ENCODE measurements around the gene HM13.
A peak's percentile ranks its signal among the peaks of the same experiment; 100 is the strongest.
"Not testable (repeated sequence)": the region's sequence is repeated elsewhere in the genome, so short reads cannot be mapped to it uniquely, and the experiment has no call there.

The HM13 gene

GRCh38 chr20:31543966-31544598, 29.8 kb downstream of the HM13 start:
- DNase-seq, result peak; percentile 61

GRCh38 chr20:31544600-31544999, 30.4 kb downstream of the HM13 start:
- no peak for DNase-seq

- DNase-seq, result not testable (repeated sequence)
These were observed 31.4 kb downstream of the HM13 start for GRCh38 chr20:31545621-31546040.

DNA sequence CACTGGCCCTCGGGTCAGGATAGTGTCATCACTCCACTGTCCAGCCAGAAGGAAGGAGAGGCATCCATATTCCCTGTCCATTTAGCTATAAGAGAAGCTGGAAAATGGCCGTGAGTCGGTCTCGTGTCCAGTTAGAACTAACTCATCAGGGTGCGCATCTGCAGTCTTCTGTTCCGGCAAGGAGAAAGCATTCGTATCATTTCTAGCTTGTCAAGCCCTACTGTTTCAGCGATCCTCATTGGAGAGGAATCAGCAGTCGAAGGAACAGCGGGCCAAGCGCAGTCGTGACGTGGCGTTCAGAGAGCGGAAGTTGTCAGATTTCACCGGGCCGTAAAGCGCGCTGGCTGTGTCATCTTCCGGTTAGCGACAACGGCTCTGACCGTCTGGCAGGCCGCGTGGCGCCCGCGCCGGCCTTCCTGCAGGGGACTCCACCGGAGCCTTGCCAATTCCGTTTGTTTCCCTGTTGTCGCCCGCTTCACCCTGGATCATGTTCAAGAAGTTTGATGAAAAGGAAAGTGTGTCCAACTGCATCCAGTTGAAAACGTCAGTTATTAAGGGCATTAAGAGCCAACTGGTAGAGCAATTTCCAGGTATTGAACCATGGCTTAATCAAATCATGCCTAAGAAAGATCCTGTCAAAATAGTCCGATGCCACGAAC, 32.9 kb downstream of the HM13 start:
- peak; percentile 82 for DNase-seq

- DNase-seq, result no peak
These were observed 33.6 kb downstream of the HM13 start for GRCh38 chr20:31547720-31548298.

GRCh38 chr20:31548820-31549512, 34.7 kb downstream of the HM13 start:
- no peak for DNase-seq

DNA sequence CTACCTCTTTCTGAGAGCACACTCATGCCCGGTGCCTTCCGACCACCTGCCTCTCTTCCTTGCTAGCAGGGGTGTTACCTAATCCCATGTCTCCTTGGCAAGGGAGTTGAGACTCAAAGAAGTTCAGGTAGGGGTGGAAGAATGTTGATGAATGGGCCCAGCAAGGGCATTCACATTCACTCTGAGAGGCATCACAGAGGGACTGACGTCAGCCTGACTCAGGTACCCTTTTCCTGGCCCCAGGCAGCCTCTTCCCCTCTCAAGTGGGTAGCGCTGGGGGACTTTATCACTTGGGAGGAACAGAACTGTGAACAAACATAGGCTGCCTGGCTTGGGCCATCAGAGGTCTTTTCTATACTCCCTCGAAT, 35.3 kb downstream of the HM13 start:
- no peak for DNase-seq

- DNase-seq, result no peak
These were observed 35.9 kb downstream of the HM13 start for GRCh38 chr20:31550099-31550498.

DNA sequence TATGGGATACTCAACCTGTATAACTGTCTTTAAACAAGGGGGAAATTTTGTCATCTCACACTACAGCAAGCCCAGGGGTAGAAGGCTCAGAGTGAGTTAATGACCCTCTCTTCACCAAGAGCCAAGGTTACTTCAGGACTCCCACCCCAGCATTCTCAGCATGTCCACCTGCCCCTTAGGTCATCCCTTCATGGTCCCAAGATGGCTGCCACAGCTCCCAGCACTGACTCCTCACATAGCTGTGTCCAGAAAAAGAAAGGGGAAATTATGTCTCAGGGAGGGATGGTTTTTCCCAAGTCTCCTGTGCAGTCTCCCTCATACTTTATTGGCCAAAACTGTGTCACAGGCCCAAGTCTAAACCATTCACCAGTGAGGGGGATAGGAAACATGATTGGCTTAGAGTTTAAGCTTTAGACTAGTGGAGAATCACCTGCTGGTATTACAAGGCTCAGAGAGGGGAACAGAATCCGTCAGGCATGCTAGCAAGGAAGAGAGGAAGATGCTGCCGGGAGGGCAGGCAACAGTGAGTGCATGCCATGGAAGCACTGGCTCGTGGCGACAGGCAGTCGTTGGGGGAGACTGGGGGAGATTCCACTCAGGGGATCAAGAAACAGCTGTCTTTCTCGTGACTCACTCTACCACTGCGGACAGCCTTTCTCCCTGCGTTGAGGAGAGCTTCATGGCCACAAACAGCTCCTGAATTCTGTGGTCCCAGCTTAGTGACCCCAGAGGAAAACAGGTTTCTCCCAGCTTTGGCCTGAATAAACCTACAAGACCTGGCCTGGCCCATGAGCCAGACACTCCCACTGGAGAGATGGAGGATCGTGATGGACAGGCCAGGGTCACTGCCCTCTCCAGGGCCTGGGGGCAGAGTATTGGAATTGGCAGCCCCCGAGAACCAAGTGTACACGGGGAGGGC, 37.2 kb downstream of the HM13 start:
- no peak for DNase-seq

DNA sequence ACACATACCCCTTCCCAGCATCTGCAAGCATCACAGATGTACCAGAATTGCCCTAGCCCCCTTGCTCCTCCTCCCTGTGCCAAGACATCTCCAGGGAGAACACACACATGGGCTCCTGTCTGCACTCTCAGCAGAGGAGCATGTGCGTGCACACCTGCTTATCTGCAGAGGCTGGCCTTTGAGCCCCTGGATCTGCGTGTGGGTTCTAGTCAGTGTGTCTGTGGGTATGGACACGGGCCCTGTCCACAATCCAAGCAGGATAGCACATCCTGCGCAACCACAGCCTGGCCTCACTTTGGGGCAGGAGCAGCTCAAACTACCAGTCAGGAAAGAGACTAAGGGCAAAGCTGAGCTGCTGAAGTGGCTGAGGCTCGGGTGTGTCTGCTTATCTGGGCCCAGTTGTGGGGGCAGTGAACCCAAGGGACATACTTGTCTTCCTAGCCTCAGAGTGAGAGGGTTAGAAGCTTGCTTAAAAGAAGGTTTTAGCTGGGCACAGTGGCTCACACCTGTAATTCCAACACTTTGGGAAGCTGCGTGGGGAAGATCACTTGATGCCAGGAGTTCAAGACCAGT, 41.0 kb downstream of the HM13 start:
- DNase-seq, result no peak

DNA sequence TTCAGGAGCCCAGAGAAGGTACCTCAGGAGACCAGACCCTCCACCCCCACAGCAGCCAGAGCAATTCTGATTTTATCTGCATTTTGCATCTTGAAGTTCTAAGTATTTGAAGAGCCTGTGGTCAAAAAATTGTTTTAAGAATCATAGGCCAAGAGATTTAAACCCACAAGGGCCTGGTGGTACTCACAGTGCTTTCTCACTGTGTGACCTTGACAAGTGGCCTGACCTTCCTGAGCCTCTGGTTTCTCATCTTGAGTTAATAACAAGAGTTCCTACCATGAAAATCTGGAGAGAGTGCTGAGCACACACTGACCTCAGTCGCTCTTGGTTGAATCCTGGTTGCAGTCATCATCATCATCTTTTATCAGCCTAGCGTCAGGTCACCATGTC, 45.5 kb downstream of the HM13 start:
- DNase-seq, result no peak

GRCh38 chr20:31560094-31560745, 46.0 kb downstream of the HM13 start:
- peak; percentile 67 for DNase-seq

DNA sequence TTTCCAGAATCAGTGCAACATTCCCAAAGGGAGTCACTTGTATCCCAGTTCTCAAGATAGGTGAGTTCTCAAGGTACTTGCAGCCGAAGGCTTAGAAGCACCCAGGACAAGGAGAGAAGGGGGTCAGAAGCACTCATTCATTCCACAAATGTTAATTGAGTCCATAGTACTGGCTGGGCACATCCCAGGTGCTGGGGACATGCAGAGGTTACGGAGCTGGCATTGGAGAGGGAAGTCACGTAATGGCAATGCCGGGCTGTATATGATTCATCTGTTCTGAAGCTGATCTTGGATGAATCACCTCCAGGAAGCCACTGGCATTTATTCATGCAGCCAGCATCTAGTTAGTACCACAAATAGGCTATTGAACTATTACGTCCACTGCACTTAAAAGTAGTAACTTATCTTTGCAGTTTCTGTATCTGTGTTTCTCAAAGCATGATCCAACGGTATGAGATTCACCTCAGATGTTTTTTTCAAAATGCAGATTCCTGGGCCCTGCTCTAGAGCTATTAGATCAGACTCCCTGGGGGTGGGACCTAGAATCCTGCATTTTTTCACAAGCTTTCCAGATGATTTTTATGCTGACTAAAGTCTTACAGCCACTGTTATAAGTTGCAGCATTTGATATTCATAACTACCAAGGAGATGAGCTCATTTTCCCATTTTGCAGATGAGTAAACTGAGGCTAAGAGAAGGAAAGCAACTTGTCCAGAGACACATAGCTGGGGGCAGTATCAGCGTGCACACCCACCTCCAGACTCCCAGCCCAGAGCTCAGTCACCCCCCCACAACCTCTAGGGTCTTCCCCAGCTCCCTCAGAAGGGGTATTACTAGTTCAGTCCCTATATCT, 46.7 kb downstream of the HM13 start:
- DNase-seq, result peak; percentile 73

- DNase-seq, result no peak
These were observed 48.0 kb downstream of the HM13 start for GRCh38 chr20:31562241-31562640.

GRCh38 chr20:31564284-31564683, 50.0 kb downstream of the HM13 start:
- no peak for DNase-seq

GRCh38 chr20:31565699-31566318, 51.6 kb downstream of the HM13 start:
- DNase-seq, result no peak

DNA sequence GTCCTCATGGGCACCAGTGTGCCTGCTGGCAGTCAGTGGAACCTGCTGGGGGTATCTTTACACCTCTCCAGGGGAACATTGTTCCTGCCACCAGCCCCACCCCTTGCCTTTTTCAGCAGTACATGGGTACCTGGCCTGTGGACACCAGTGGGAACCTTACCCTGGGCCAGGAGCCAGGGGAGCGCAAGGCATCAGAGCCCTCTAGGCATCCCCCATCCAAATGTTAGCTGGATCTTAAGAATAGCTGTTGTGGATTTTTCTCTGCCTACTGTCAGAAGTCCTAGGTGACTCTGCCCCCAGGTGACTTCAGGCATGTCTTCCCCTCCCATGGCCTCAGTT, 52.0 kb downstream of the HM13 start:
- DNase-seq, result no peak

- DNase-seq, result no peak
These were observed 52.6 kb downstream of the HM13 start for GRCh38 chr20:31566658-31567379.

- no peak for DNase-seq
These were observed 53.1 kb downstream of the HM13 start for GRCh38 chr20:31567380-31567720.

Measured in GOT3 (cell line).